GM12878 (cell line): ENCODE data around the gene NMT1. TPM values are rescaled to one million over a fixed set of nuclear protein-coding genes. Genes with fewer than 3 reads are reported as not detected.
A peak's percentile ranks its signal among the peaks of the same experiment; 100 is the strongest.

ENCODE experiments used
- ATAC-seq: fragments of 200-7000 bp; cut with Tn5 transposase; 3 replicates; pipeline ENCODE4 v1.9.1; 2020; ENCODE audit warnings: mild to moderate bottlenecking, moderate library complexity
- BruUV-seq: library from RNA; stranded (reverse); fragments of 400-500 nt; replicated peaks from 2 replicates; lab custom pipeline; 2021; lab: Mats Ljungman, UMichigan
- CTCF ChIA-PET: fragments of 300-600 bp; sonication (Branson Sonifier 250); formaldehyde crosslinking; extraction: SDS; loops from one replicate; lab custom pipeline; 2021; ENCODE audit warnings: inconsistent platforms; lab: Yijun Ruan, JAX
- POLR2A ChIA-PET: fragments of 350-600 bp; formaldehyde crosslinking; extraction: SDS; loops from one replicate; lab custom pipeline; 2021; ENCODE audit warnings: inconsistent platforms; lab: Charles Lee
- RAD21 ChIA-PET: fragments of 300-600 bp; sonication (Branson Sonifier 250); formaldehyde crosslinking; loops from one replicate; lab custom pipeline; 2023; ENCODE audit warnings: antibody characterized with exemption; ENCODE audit not compliant: unreplicated experiment; lab: Charles Lee
- SMC1A ChIA-PET: fragments of 300-600 bp; sonication (Branson Sonifier 250); formaldehyde crosslinking; loops from one replicate; lab custom pipeline; 2023; ENCODE audit not compliant: unreplicated experiment, uncharacterized antibody; lab: Charles Lee
- DNase-seq: peaks from one replicate; pipeline ENCODE4 v3.0.0-alpha.2; 2011; ENCODE audit warnings: low read depth, low spot score
- FAIRE-seq: peaks from 3 replicates; lab custom pipeline; 2011; peaks lifted over from hg19 to GRCh38; lab: Jason Lieb, UNC
- H2AFZ ChIP-seq: 2 replicates; pipeline ENCODE4 v1.6.0; 2011; ENCODE audit warnings: low read depth, low read length, control low read depth; ENCODE audit not compliant: control insufficient read depth
- H3K27ac ChIP-seq: 2 replicates; pipeline ENCODE4 v1.5.1; 2011; ENCODE audit warnings: control low read depth; ENCODE audit not compliant: control insufficient read depth, insufficient read depth
- H3K27me3 ChIP-seq, 2 experiments: replicated peaks in 1 of 2; 2 replicates each; pipeline versions ENCODE4 v1.6.0 to v1.6.1; 2011; ENCODE audit warnings: low read length in 1 of 2; ENCODE audit not compliant: control insufficient read depth in 2 of 2, insufficient read depth in 2 of 2
- H3K36me3 ChIP-seq, 2 experiments: 2 replicates each; pipeline ENCODE4 v1.5.1; 2011; ENCODE audit warnings: low read length in 1 of 2; ENCODE audit not compliant: control insufficient read depth in 2 of 2, insufficient read depth in 2 of 2
- H3K4me1 ChIP-seq: 2 replicates; pipeline ENCODE4 v1.6.1; 2011; ENCODE audit warnings: mild to moderate bottlenecking, low read length, moderate library complexity, mixed read lengths; ENCODE audit not compliant: control insufficient read depth, insufficient read depth
- H3K4me2 ChIP-seq: 2 replicates; pipeline ENCODE4 v1.6.0; 2011; ENCODE audit warnings: control low read depth; ENCODE audit not compliant: control insufficient read depth, insufficient read depth
- H3K4me3 ChIP-seq: fragments of 200-600 bp; sonication (generic); 2 replicates; pipeline ENCODE4 v1.5.1; 2016
- H3K79me2 ChIP-seq: 2 replicates; pipeline ENCODE4 v1.6.0; 2011; ENCODE audit warnings: low read length; ENCODE audit not compliant: control insufficient read depth, insufficient read depth
- H3K9ac ChIP-seq: 2 replicates; pipeline ENCODE4 v1.8.0; 2011; ENCODE audit warnings: low read length, control low read depth, mixed read lengths; ENCODE audit not compliant: control insufficient read depth, insufficient read depth
- H3K9me3 ChIP-seq: replicated peaks from 3 replicates; pipeline ENCODE4 v1.5.1; 2011; ENCODE audit warnings: mild to moderate bottlenecking, low read length; ENCODE audit not compliant: control insufficient read depth, insufficient read depth
- H4K20me1 ChIP-seq: 2 replicates; pipeline ENCODE4 v1.6.0; 2011; ENCODE audit not compliant: control insufficient read depth, insufficient read depth
- EP300 ChIP-seq, 2 experiments: fragments of 150-350 bp in 1 of 2; IDR thresholded peaks; 2 replicates each; pipeline ENCODE4 v1.6.1; 2011 to 2012; ENCODE audit warnings: low read depth in 2 of 2, low read length in 2 of 2, borderline replicate concordance in 1 of 2, improper control_type of control experiment in 1 of 2, inconsistent platforms in 1 of 2; ENCODE audit not compliant: control insufficient read depth in 1 of 2
- GABPA ChIP-seq: IDR thresholded peaks from 2 replicates; pipeline ENCODE4 v1.6.1; 2014; ENCODE audit warnings: antibody characterized with exemption, low read depth, mild to moderate bottlenecking, inconsistent platforms
- NR2C1 ChIP-seq: fragments of 450-650 bp; IDR thresholded peaks from 2 replicates; pipeline ENCODE4 v1.6.1; 2017; ENCODE audit warnings: antibody characterized with exemption, mild to moderate bottlenecking, moderate library complexity
- NR2C2 ChIP-seq: IDR thresholded peaks from 2 replicates; pipeline ENCODE4 v1.6.1; 2011; ENCODE audit warnings: borderline replicate concordance, low read depth; ENCODE audit not compliant: control insufficient read depth, insufficient read length
- POLR2AphosphoS5 ChIP-seq: IDR thresholded peaks from 2 replicates; pipeline ENCODE4 v1.6.1; 2011; ENCODE audit warnings: mild to moderate bottlenecking, low read length, inconsistent platforms
- ZSCAN29 ChIP-seq: fragments of 450-650 bp; IDR thresholded peaks from 2 replicates; pipeline ENCODE4 v1.6.1; 2017; ENCODE audit warnings: mild to moderate bottlenecking, moderate library complexity
- WGBS: methylation state at CpG from one replicate; pipeline ENCODE4 v1.1.6; 2016; ENCODE audit warnings: low lambda C conversion rate; ENCODE audit not compliant: insufficient replicate concordance, insufficient coverage; ENCODE audit errors: missing lambda C conversion rate; 5-methylcytosine and 5-hydroxymethylcytosine counted together
- in situ Hi-C: fragments of 300-500 bp; cut with MboI; formaldehyde crosslinking; loops from 9 replicates; pipeline ENCODE4 v1.14.3; 2018; ENCODE audit warnings: mixed read lengths
- intact Hi-C: fragments of 100-400 bp; cut with micrococcal nuclease; formaldehyde crosslinking; loops from one replicate; pipeline ENCODE4 v1.14.2; 2022; ENCODE audit not compliant: unreplicated experiment
- polyA plus RNA-seq, 11 experiments: library from polyadenylated mRNA; depleted of rRNA in 4 of 11; unstranded in 6 of 11; stranded (reverse) in 5 of 11; fragments of >200 nt; fragmentation: Nextera tagmentation in 4 of 11; fragmentation: Illumina TruSeq in 1 of 11; extraction: Ambion mirVana in 4 of 11; extraction: Trizol in 1 of 11; gene quantifications; 1 replicate in 1 of 11; 2 replicates in 10 of 11; pipeline versions ENCODE4 v1.2.1 to v1.2.3, GENCODE V29; 2011 to 2016; ENCODE audit warnings: inconsistent platforms in 2 of 11, missing spikeins in 2 of 11, low read depth in 1 of 11
- total RNA-seq, 4 experiments: library from RNA; depleted of rRNA in 3 of 4; stranded (reverse); fragments of >200 nt in 3 of 4; fragmentation: Illumina TruSeq in 1 of 4; extraction: Trizol in 1 of 4; gene quantifications; 2 replicates each; pipeline versions ENCODE4 v1.2.1 to v1.2.3, GENCODE V29; 2013 to 2021
- TF ChIP-seq, protein P1 (sequence below): IDR thresholded peaks from 2 replicates; pipeline ENCODE4 v1.6.1; 2012; ENCODE audit warnings: mild to moderate bottlenecking, low read depth, low read length
- TF ChIP-seq, protein P2 (sequence below): IDR thresholded peaks from 2 replicates; pipeline ENCODE4 v1.6.1; 2012; ENCODE audit warnings: low read depth, low read length, improper control_type of control experiment

NMT1 gene
- total and polyA plus RNA-seq, 10 of the 15 experiments (the other 5 are each of a cell fraction or from before 2014, with no cell fraction given): 96.7 to 395 (median 222) TPM

DNA sequence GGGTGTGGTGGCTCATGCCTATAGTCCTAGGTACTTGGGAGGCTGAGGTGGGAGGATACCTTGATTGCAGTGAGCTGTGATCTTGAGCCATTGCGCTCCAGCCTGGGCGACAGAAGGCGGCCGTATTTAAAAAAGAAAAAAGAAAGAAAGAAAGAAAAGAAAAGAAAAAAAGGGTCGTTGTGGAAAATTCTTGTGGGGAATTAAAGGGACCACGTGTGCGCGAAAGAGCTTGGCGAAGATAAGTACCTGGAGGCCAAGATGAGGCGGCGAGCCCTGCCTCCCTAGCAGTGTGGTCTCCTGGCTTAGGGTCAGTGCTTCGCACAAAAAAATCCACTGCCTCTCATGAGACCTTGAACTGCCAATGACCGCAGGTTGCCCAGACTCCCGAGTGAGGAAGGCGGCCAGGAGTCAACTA is 728 bp upstream of the NMT1 start (continued):
- TF ChIP-seq, protein P1, sequence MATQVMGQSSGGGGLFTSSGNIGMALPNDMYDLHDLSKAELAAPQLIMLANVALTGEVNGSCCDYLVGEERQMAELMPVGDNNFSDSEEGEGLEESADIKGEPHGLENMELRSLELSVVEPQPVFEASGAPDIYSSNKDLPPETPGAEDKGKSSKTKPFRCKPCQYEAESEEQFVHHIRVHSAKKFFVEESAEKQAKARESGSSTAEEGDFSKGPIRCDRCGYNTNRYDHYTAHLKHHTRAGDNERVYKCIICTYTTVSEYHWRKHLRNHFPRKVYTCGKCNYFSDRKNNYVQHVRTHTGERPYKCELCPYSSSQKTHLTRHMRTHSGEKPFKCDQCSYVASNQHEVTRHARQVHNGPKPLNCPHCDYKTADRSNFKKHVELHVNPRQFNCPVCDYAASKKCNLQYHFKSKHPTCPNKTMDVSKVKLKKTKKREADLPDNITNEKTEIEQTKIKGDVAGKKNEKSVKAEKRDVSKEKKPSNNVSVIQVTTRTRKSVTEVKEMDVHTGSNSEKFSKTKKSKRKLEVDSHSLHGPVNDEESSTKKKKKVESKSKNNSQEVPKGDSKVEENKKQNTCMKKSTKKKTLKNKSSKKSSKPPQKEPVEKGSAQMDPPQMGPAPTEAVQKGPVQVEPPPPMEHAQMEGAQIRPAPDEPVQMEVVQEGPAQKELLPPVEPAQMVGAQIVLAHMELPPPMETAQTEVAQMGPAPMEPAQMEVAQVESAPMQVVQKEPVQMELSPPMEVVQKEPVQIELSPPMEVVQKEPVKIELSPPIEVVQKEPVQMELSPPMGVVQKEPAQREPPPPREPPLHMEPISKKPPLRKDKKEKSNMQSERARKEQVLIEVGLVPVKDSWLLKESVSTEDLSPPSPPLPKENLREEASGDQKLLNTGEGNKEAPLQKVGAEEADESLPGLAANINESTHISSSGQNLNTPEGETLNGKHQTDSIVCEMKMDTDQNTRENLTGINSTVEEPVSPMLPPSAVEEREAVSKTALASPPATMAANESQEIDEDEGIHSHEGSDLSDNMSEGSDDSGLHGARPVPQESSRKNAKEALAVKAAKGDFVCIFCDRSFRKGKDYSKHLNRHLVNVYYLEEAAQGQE: no peak
- TF ChIP-seq, all 136 proteins: peak for 4

DNA sequence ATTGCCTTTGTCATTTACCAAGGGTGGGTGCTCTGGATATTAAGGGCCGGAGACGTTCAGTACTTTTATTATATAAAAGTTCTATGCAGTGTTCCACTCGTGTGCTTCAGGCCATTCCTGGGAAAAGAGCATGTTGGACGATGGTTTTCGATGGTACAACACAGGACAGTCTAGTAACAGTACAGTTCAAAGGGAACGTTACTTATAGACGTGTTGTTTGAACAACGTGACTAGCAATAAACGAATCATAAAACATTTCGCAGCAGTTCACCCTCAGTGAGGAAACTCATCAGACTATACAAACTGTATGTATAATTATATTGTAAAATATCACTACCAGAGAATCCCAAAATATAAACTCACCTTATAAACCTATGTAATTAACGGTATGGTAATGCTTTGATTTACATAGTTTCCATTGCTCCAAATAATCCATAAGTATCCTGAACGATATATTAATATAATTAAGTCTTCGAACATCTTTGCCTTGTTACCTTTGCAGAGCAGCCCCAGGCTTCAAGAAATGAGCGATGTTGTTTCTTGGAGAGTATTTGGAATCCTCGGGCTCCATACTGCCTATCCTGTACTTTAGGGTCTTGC is 589 bp downstream of the NMT1 start:
- no peak for FAIRE-seq
- H3K36me3 ChIP-seq: peaks cover 0 to 4% of the 10 kb centered on the region in 2 experiments; a peak in 2 of 4 replicates
- SMC1A ChIA-PET: interaction anchor here (0.9 to 5.0 kb wide), 11 partner anchors 10 to 164 kb away, joined by 3 to 38 read pairs (median 4); partner anchors contain the start of gene DCAKD

More for the DNA sequence above, 589 bp downstream of the NMT1 start:
- H2AFZ ChIP-seq: peak overlapping the region; percentile 99
- ATAC-seq (no peak), DNase-seq (no peak)
- peak overlapping the region; percentile 98 for H3K27ac ChIP-seq
- CTCF ChIA-PET: interaction anchor here (1.0 to 4.6 kb wide), 8 partner anchors 10 to 88 kb away, joined by 3 to 35 read pairs (median 8); partner anchors contain the start of genes ACBD4 and DCAKD
- RAD21 ChIA-PET: interaction anchor here (0.9 to 5.9 kb wide), 10 partner anchors 11 to 283 kb away, joined by 3 to 49 read pairs (median 4); partner anchors contain the start of genes ACBD4 and DCAKD
- H3K4me3 ChIP-seq: peak overlapping the region; percentile 83
- peak overlapping the region; percentile 99 for H3K9ac ChIP-seq
- TF ChIP-seq, protein P2, sequence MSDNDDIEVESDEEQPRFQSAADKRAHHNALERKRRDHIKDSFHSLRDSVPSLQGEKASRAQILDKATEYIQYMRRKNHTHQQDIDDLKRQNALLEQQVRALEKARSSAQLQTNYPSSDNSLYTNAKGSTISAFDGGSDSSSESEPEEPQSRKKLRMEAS: no peak
- TF ChIP-seq EP300 (IDR thresholded peaks at IDR 0.05; ENCODE audit: borderline replicate concordance in 1 of 2, control insufficient read depth in 1 of 2, low read depth in 2 of 2, low read length in 2 of 2): no peak
- no peak for TF ChIP-seq NR2C1
- no peak for TF ChIP-seq NR2C2
- no peak for TF ChIP-seq ZSCAN29
- TF ChIP-seq POLR2AphosphoS5: peak; percentile 55; the same call in 1 of the 2 replicates
- no peak for TF ChIP-seq GABPA
- no peaks in the 10 kb centered on the region for H3K27me3 ChIP-seq
- peaks cover 72% of the 10 kb centered on the region for H3K79me2 ChIP-seq
- H3K4me1 ChIP-seq: peaks cover 10% of the 10 kb centered on the region
- in situ Hi-C loops (no loop called here), intact Hi-C loops (loop anchor here (2.0 kb wide), 1 partner anchor 15 kb away; no protein-coding TSS in a partner anchor)
- no peaks in the 10 kb centered on the region; the same call in 1 of the 2 replicates for H4K20me1 ChIP-seq
- TSS peak; percentile 88 for BruUV-seq
- POLR2A ChIA-PET: interaction anchor here (0.6 to 6.0 kb wide), 13 partner anchors 9 to 430 kb away, joined by 3 to 119 read pairs (median 5); partner anchors contain the start of genes ACBD4, DCAKD and HEXIM2
- H3K4me2 ChIP-seq: peak overlapping the region; percentile 95
- 2% methylated on average over 15 of the region's 15 CpGs for whole genome bisulfite sequencing
- H3K9me3 ChIP-seq: no peaks in the 10 kb centered on the region
